Middle frontal gyrus (tissue), 1 donor: ENCODE data around the gene ZNF460.

ENCODE experiments used
- DNase-seq: peaks from one replicate; pipeline ENCODE4 v3.0.0-alpha.2; 2015; ENCODE audit warnings: low spot score; ENCODE audit errors: extremely low spot score

ZNF460 gene

DNA sequence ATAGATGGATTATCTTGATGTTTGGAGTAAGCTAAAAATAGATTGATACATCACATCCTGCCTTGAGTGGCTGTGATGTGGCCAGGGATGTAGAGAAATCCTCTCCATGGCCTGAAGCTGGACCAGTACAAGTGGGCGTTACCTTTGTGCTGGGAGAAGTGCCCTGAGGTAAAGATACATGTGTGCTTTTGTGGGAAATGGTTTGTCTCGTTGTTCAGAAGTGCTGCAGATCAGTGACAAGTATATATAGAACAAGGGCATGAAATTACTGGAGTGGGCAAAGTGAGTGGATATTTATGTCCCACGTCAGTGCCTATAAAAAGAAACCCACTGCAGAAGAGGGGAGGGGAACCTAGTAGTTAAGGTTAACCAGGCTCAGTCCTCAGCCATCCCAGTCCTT is 58.6 kb downstream of the ZNF460 start:
- no peak for DNase-seq

DNA sequence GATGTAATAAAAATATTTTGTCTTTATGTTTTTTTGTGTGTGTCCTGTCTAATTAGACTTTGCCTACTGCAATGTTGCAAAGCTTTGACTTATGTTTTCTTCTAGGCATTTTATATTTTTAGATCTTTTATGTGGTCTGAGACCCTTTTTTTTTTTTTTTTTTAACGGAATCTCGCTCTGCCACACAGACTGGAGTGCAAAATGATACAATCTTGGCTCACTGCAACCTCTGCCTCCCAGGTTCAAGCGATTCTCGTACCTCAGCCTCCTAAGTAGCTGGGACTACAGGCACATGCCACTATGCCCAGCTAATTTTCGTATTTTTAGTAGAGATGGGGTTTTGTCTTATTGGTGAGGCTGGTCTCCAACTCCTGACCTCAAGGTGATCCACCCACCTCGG is 62.3 kb downstream of the ZNF460 start:
- DNase-seq = no peak
